Glutamatergic neuron (in vitro differentiated cells): ENCODE measurements around the gene NT5C2. TPM values are rescaled to one million over a fixed set of nuclear protein-coding genes. Genes with fewer than 3 reads are reported as not detected.

Source experiments
- DNase-seq: peaks from one replicate; pipeline ENCODE4 v3.0.0; 2022
- H3K27ac Mint-ChIP-seq: one replicate; pipeline ENCODE4 v1.8.0; 2020; ENCODE audit warnings: mild to moderate bottlenecking, mixed read lengths, inconsistent platforms; ENCODE audit not compliant: unreplicated experiment
- H3K27me3 Mint-ChIP-seq: one replicate; pipeline ENCODE4 v1.8.0; 2020; ENCODE audit warnings: mild to moderate bottlenecking, moderate library complexity, mixed read lengths, inconsistent platforms; ENCODE audit not compliant: unreplicated experiment
- H3K36me3 Mint-ChIP-seq: one replicate; pipeline ENCODE4 v1.8.0; 2020; ENCODE audit warnings: mild to moderate bottlenecking, mixed read lengths, inconsistent platforms; ENCODE audit not compliant: unreplicated experiment
- H3K4me1 Mint-ChIP-seq: one replicate; pipeline ENCODE4 v1.8.0; 2020; ENCODE audit warnings: mild to moderate bottlenecking, low read depth, mixed read lengths, inconsistent platforms; ENCODE audit not compliant: unreplicated experiment
- H3K4me3 Mint-ChIP-seq: one replicate; pipeline ENCODE4 v1.8.0; 2020; ENCODE audit warnings: mild to moderate bottlenecking, mixed read lengths, inconsistent platforms; ENCODE audit not compliant: unreplicated experiment
- H3K9me3 Mint-ChIP-seq: one replicate; pipeline ENCODE4 v1.8.0; 2020; ENCODE audit warnings: mild to moderate bottlenecking, moderate library complexity, mixed read lengths, inconsistent platforms; ENCODE audit not compliant: unreplicated experiment
- CTCF ChIP-seq: fragments of 200-600 bp; sonication (generic); IDR thresholded peaks from one replicate; pipeline ENCODE4 v1.5.0; 2021; ENCODE audit not compliant: partially characterized antibody, unreplicated experiment
- total RNA-seq: library from RNA; stranded (reverse); fragmentation: NEBNext Ultra II Directional; extraction: Animal tissue kit (Norgen Biotek cat#: 25700); gene quantifications from one replicate; pipeline ENCODE4 v1.2.1, GENCODE V29; 2021; ENCODE audit not compliant: unreplicated experiment

Gene NT5C2
- total RNA-seq, 1 donor from 2014 or later: 68.5 TPM

DNA sequence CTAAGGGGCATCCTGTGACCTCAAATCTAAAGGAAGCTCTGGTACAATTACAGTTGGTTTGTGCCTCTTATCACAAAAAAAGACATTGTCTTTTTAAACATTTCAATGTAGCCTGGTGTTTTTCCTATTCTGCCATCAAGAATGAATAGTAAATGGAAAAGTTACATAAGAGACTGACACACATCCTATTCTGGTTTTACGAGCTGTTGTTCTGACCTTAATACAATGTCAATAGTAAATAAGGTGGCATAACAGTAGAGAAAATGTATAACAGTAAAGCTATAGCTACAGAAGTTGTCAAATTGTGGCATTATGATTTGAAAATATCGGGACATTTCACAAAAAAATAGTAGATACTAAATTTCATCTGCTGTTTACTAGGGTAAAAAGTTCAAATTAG is 88.4 kb downstream of the NT5C2 start:
- Mint-ChIP-seq H3K27me3 (peaks cover 3% of the 10 kb centered on the region), H3K4me3 (no peak overlapping the region), H3K36me3 (no peaks in the 10 kb centered on the region), H3K4me1 (peaks cover 9% of the 10 kb centered on the region), H3K27ac (no peak overlapping the region), H3K9me3 (no peaks in the 10 kb centered on the region)
- DNase-seq: no peak
- no peak for TF ChIP-seq CTCF

GRCh38 chr10:103103989-103104388 is 89.1 kb downstream of the NT5C2 start:
- Mint-ChIP-seq H3K4me3 (no peak overlapping the region), H3K27me3 (peaks cover 3% of the 10 kb centered on the region), H3K36me3 (no peaks in the 10 kb centered on the region), H3K27ac (no peak overlapping the region), H3K9me3 (no peaks in the 10 kb centered on the region), H3K4me1 (peaks cover 9% of the 10 kb centered on the region)
- no peak for DNase-seq
- no peak for TF ChIP-seq CTCF

DNA sequence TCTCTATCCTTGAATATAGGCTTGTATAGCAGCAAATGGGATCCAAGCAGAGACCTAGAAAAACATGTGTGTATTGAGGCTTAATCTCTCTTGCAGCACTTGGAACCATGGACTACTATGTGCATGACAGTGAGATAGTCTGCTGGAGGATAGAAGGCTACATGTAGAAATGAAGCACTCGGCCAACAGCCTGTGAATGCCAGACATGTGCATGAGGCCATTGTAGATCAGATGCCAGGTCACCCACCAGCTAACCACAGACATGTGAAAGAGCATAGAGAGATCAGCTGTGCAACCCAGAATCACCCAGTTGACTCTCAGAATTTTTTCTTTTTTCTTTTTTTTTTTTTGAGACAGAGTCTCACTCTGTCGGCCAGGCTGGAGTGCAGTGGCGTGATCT is 90.9 kb downstream of the NT5C2 start:
- Mint-ChIP-seq H3K27me3 (peaks cover 3% of the 10 kb centered on the region), H3K27ac (no peak overlapping the region), H3K9me3 (no peaks in the 10 kb centered on the region)

GRCh38 chr10:103100620-103101019 is 92.5 kb downstream of the NT5C2 start:
- no peak overlapping the region for H3K27ac Mint-ChIP-seq
- no peak overlapping the region for H3K4me3 Mint-ChIP-seq
- H3K4me1 Mint-ChIP-seq: no peaks in the 10 kb centered on the region
- H3K36me3 Mint-ChIP-seq: no peaks in the 10 kb centered on the region
- TF ChIP-seq CTCF: no peak
- no peaks in the 10 kb centered on the region for H3K9me3 Mint-ChIP-seq
- peaks cover 3% of the 10 kb centered on the region for H3K27me3 Mint-ChIP-seq
- DNase-seq: no peak

More for the DNA sequence above, 90.9 kb downstream of the NT5C2 start:
- H3K4me1 Mint-ChIP-seq: peaks cover 9% of the 10 kb centered on the region
- no peak for DNase-seq
- no peaks in the 10 kb centered on the region for H3K36me3 Mint-ChIP-seq
- no peak for TF ChIP-seq CTCF
- no peak overlapping the region for H3K4me3 Mint-ChIP-seq

DNA sequence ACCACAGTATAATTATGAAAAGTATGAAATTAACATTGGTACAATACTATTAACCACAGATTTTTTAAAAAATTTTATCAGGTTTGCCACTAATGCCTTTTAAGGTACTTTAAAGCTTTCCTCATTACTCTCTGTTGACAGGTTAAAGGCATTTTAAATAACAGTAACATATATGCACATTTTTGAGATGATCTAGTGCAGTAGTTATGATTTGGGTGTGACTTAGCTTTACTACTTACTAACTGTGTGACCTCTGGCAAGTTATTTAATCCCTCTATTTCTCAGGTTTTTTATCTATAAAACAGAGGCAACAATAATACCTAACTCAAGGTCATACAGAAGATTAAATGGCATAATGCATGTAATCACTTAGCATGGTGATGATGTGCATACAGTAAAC is 94.8 kb downstream of the NT5C2 start:
- Mint-ChIP-seq H3K36me3 (no peaks in the 10 kb centered on the region), H3K27me3 (peaks cover 3% of the 10 kb centered on the region), H3K9me3 (no peaks in the 10 kb centered on the region), H3K4me1 (no peaks in the 10 kb centered on the region), H3K27ac (no peak overlapping the region), H3K4me3 (no peak overlapping the region)
- no peak for TF ChIP-seq CTCF
- DNase-seq: no peak
